MCF 10A (cell line): Measurements from ENCODE around the gene TRMT11. TPM values are rescaled to one million over a fixed set of nuclear protein-coding genes. Genes with fewer than 3 reads are reported as not detected.

Experiments used
- BruUV-seq: library from RNA; stranded (reverse); fragments of 400-500 nt; replicated peaks from 2 replicates; lab custom pipeline; 2021; lab: Mats Ljungman, UMichigan
- CTCF ChIA-PET: fragments of 300-600 bp; sonication (Branson Sonifier 250); formaldehyde crosslinking; extraction: SDS; loops from one replicate; lab custom pipeline; 2021; ENCODE audit warnings: antibody characterized with exemption, inconsistent platforms; lab: Yijun Ruan, JAX
- POLR2A ChIA-PET: fragments of 300-600, 350-650 bp; sonication (Branson Sonifier 250); formaldehyde crosslinking; extraction: SDS; loops from one replicate; lab custom pipeline; 2020; ENCODE audit warnings: antibody characterized with exemption, inconsistent platforms; lab: Yijun Ruan, JAX
- DNase-seq: peaks from one replicate; pipeline ENCODE4 v3.0.0-alpha.2; 2018; ENCODE audit not compliant: unreplicated experiment
- H3K27ac Mint-ChIP-seq: one replicate; pipeline ENCODE4 v1.8.0; 2022; ENCODE audit warnings: mild to moderate bottlenecking, low read depth, mixed read lengths; ENCODE audit not compliant: unreplicated experiment
- H3K27me3 Mint-ChIP-seq: one replicate; pipeline ENCODE4 v1.8.0; 2022; ENCODE audit warnings: mixed read lengths; ENCODE audit not compliant: insufficient read depth, unreplicated experiment
- H3K36me3 Mint-ChIP-seq: one replicate; pipeline ENCODE4 v1.8.0; 2022; ENCODE audit warnings: mild to moderate bottlenecking, moderate library complexity, mixed read lengths; ENCODE audit not compliant: insufficient read depth, unreplicated experiment
- H3K4me1 Mint-ChIP-seq: one replicate; pipeline ENCODE4 v1.8.0; 2022; ENCODE audit warnings: mixed read lengths; ENCODE audit not compliant: insufficient read depth, unreplicated experiment
- H3K4me3 Mint-ChIP-seq: one replicate; pipeline ENCODE4 v1.8.0; 2022; ENCODE audit warnings: mild to moderate bottlenecking, moderate library complexity, mixed read lengths; ENCODE audit not compliant: unreplicated experiment
- H3K9me3 Mint-ChIP-seq: one replicate; pipeline ENCODE4 v1.8.0; 2022; ENCODE audit warnings: mixed read lengths; ENCODE audit not compliant: unreplicated experiment
- intact Hi-C: fragments of 100-400 bp; cut with micrococcal nuclease; formaldehyde crosslinking; loops from 2 replicates; pipeline ENCODE4 v1.14.1; 2022
- total RNA-seq: library from RNA; stranded (reverse); gene quantifications from 2 replicates; pipeline ENCODE4 v1.2.3, GENCODE V29; 2022
- TF ChIP-seq, protein P1 (sequence below): fragments of 200-600 bp; IDR thresholded peaks from one replicate; pipeline ENCODE4 v1.8.0; 2022; ENCODE audit warnings: antibody characterized with exemption, mild to moderate bottlenecking; ENCODE audit not compliant: unreplicated experiment

Gene TRMT11
- total RNA-seq, 1 experiment from 2014 or later: 32.5 TPM

DNA sequence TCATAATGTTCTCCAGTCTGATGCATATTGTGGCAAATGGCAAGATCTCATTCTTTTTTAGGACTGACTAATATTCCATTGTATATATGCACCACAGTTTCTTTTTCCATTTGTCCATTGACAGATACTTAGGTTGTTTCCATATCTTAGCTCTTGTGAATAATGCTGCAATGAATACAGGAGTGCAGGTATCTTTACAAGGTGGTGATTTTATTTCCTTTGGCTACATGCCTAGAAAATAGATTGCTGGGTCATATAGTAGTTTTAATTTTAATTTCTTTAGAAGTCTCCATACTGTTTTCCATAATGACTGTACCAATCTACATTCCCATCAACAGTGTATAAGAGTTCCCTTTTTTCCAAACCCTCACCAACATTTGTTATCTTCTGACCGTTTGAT is 97.5 kb downstream of the TRMT11 start:
- peaks cover 7% of the 10 kb centered on the region for H3K36me3 Mint-ChIP-seq
- intact Hi-C loops: no loop called here
- no peaks in the 10 kb centered on the region for H3K9me3 Mint-ChIP-seq
- DNase-seq: no peak
- no peaks in the 10 kb centered on the region for H3K27me3 Mint-ChIP-seq
- ChIA-PET POLR2A (no interaction called here), CTCF (interaction anchor here (0.8 kb wide), 1 partner anchor 21 kb away, joined by 3 read pairs; no protein-coding TSS in a partner anchor)
- no peak overlapping the region for H3K4me3 Mint-ChIP-seq
- BruUV-seq: no TSS peak
- no peak overlapping the region for H3K27ac Mint-ChIP-seq
- TF ChIP-seq, protein P1, sequence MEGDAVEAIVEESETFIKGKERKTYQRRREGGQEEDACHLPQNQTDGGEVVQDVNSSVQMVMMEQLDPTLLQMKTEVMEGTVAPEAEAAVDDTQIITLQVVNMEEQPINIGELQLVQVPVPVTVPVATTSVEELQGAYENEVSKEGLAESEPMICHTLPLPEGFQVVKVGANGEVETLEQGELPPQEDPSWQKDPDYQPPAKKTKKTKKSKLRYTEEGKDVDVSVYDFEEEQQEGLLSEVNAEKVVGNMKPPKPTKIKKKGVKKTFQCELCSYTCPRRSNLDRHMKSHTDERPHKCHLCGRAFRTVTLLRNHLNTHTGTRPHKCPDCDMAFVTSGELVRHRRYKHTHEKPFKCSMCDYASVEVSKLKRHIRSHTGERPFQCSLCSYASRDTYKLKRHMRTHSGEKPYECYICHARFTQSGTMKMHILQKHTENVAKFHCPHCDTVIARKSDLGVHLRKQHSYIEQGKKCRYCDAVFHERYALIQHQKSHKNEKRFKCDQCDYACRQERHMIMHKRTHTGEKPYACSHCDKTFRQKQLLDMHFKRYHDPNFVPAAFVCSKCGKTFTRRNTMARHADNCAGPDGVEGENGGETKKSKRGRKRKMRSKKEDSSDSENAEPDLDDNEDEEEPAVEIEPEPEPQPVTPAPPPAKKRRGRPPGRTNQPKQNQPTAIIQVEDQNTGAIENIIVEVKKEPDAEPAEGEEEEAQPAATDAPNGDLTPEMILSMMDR: no peak
- H3K4me1 Mint-ChIP-seq: no peaks in the 10 kb centered on the region

GRCh38 chr6:126086560-126086959 is 100.2 kb downstream of the TRMT11 start:
- POLR2A ChIA-PET: interaction anchor here (1.5 kb wide), 1 partner anchor 26 kb away, joined by 4 read pairs; no protein-coding TSS in a partner anchor
- CTCF ChIA-PET: interaction anchor here (0.9 kb wide), 2 partner anchors 14 to 23 kb away, joined by 3 to 5 read pairs; no protein-coding TSS in a partner anchor
- BruUV-seq: no TSS peak

More at GRCh38 chr6:126086560-126086959, 100.2 kb downstream of the TRMT11 start:
- no peaks in the 10 kb centered on the region for H3K4me1 Mint-ChIP-seq
- H3K9me3 Mint-ChIP-seq: no peaks in the 10 kb centered on the region
- peaks cover 18% of the 10 kb centered on the region for H3K36me3 Mint-ChIP-seq
- no peak overlapping the region for H3K27ac Mint-ChIP-seq
- intact Hi-C loops: no loop called here
- TF ChIP-seq, protein P1: no peak
- no peak overlapping the region for H3K4me3 Mint-ChIP-seq
- DNase-seq: no peak
- no peaks in the 10 kb centered on the region for H3K27me3 Mint-ChIP-seq

Other genes with a start within 250 kb of the TRMT11 start
- gene HEY2, start 236.9 kb upstream of the TRMT11 start, total RNA-seq: not detected in 2 replicates
- gene NCOA7, start 195.6 kb upstream of the TRMT11 start, total RNA-seq: 50.9 and 52.3 TPM in 2 replicates
- 17.9 and 20.2 TPM in 2 replicates for gene HINT3, start 29.8 kb upstream of the TRMT11 start, total RNA-seq